ENCODE measurements around the gene RTN4R.
"Not testable (repeated sequence)": the region's sequence is repeated elsewhere in the genome, so short reads cannot be mapped to it uniquely, and the experiment has no call there.

RTN4R gene

DNA sequence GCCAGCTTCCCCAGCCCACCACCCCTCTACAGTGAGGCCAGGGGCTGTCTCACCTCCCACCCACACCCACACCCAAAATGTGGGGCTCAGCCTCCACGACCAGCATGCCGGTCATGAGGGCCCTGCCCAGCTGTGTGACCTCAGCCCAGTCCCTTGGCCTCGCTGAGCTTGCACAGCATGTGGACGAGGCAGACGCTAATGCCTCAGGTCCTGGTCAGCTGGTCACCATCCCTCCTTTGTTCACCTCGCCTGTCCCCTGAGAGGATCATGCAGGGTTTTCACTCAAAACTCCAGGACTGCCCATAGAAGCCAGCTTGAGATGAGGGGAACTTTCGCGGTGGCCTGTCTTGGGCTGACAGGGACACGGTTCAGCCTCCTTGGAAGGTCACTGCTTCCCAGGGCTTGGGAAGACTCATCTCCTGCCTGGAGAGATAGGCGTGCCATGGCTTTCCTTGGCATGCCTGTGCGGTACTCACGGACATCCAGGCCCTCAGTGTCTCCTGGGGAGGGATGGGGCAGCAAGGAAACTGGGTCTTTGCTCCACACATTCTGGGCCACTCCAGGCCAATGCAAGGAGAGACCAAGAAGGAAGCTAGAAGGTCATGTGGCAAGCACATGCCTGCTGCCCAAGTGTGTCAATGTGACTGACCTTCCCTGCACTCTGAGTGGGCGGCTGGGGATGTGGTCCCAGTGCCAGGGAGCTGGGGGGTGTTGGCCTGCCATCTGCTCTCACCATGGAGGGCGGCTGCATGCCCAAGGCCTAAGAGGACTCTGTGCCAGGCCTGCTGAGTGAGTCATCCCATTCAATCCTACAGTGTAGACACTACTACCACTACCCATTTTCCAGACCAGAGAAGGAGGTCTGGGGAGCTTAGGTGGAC lies 3.2 kb upstream of the RTN4R start:
- DNase-seq (ENCODE audit: low read depth in 3 of 3): no peak

DNA sequence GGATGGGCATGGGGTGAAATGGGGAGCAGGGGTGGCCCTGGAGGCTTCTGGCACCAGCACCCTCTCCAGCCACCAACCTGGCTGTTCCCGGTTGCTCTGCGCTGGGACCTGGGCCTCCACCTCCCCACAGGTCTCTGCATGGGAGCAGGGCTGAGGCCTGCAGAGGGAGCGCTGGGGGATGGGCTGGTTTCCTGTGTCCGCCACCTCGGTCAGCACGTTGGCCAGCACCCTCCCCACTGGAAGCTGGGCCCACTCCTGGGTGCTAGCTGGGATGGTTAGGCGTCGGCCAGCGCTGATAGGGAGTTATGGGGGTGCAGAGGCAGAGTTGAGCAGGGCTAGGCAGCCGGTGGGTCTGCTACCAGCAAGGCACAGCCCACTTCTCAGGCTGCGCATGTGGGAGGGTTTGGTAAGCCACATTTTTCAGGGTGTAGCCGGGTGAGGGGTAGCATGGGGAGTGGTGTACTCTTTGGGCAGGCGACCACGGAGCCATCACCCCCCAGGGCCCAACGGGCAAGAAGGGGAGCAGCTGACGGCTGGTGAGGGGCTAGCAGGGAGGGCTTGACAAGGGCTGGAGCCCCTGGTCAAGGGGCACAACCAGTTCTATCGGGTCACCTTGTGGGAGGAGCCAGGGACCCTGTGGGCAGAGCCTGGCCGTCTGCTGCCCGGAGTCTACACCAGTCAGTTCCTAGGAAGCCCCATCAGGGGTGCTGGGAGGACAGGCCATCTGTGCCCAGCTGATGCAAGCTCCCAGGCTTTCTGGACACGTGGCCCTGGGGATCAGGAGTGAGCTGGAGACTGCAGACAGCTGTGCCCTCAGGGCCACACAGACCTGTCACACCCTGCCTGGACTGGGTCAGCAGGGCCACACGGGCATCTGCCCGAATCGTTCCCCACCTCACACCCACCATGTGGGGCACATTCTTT lies 2.3 kb upstream of the RTN4R start:
- not testable (repeated sequence) for DNase-seq (ENCODE audit: low read depth in 3 of 3)

DNA sequence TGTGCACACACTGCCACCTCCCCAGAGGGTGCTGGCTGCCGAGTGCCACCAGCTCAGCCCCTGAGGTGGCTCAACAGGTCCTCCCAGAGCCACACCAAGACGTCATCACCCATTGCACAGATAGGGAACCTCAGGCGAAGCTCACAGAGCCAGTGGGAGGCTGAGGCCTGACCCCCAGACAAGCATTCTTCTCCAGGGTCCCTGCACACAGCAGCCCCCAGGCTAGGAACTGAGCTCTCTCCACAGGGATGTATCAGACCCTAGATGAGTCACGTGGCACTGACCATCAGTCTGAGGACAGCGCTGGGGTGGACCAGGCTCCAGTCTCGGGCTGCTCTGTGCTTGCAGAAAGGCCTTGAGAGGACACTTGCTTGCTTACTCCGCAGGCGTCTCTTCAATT lies 1.6 kb upstream of the RTN4R start:
- not testable (repeated sequence) for DNase-seq (ENCODE audit: low read depth in 3 of 3)

DNA sequence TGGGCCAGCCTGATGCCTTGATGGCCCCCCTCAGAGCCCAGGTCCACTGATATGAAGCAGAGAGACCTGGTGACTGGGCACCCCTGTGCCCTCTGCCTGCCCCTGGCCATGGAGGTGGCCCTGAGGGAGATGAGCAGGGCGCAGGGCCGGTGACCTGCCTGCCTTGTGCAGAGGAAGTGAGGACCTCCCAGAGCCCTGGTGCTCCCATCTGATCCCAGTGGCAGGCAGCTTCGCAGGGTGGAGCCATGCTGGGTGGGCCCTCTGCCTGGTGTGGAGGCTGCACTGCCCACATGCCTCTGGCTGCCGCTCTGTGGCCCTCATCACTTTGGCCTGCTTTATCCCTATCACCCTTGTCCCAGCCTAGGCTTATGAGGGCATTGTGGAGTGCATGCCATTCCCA lies 1.1 kb upstream of the RTN4R start:
- not testable (repeated sequence) for DNase-seq (ENCODE audit: low read depth in 3 of 3)

DNA sequence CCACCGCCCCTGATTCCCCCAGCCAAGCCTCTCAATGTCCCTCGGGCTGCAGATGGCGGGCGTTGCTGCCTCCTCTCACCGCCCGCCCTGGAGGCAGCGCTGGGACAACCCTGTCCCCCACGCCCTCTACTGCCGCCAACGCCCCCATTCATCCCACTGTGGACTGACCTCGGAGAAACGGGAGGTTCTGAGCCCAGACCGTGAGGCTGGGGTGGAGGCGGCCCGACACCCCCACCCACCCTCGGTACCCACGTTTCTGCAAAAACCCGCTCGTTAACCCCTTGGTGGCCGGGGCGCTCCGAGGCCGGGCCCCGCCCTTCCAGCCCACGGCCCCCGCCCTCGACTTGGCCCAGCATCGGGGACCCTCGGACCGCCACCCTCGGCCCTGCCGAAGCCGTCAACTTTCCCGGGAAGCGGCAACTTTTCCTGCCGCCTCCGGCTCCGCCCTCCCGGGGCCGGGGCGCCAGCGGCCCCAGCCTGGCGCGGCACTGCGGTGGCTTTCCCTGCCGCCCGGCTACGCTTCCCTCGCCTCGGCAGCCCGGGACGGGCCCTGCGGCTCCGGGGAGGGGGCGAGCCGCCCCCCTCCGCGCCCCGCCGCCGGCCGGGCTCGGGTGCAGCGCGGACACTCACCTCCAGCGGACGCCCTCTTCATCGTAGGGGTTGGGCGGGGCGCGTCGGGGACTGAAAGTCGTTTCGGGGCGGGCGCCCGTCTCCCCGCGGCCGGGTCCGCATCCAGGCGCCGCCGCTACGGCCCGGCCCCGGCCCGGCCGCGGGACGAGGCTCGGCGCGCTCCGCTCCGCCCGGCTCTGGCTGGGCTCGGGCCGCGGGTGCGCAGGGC lies 458 bp downstream of the RTN4R start:
- DNase-seq (ENCODE audit: low read depth in 3 of 3): no peak

DNA sequence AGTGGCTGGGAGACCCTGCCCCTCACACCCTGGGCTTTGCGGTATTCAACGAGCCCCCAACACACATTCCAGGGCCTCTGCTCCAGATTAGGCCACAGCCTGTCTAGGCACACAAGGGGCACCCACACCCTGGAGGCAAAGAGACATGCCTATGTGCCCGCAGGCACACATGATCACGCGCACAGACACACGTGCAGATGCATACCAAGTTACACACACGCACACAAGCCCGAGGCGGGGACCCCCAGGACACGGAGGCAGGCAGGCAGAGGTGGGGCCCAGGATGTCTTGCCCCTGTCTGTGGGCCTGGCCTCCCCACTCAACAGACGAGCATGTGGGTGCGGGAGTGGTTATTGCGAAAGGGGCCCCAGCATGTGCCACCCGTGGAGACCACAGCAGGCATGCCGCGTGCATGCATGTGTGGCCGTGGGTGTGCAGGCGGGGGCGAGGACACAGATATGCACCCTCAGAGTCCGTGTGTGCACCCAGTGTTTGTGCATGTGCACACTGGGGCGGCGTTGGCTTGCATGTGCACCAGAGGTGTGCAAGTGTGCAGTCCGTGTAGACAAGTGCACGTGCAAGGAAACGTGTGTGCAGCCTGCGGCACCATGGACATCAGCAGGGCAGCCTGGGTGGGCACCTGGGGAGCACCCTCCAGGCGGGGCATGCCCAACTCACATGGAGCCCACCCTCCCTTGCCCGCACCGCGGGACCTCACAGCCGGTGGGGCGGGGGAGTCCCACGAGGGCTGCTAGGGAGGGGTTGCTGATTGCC lies 1.3 kb downstream of the RTN4R start:
- DNase-seq (ENCODE audit: low read depth in 3 of 3): not testable (repeated sequence)

DNA sequence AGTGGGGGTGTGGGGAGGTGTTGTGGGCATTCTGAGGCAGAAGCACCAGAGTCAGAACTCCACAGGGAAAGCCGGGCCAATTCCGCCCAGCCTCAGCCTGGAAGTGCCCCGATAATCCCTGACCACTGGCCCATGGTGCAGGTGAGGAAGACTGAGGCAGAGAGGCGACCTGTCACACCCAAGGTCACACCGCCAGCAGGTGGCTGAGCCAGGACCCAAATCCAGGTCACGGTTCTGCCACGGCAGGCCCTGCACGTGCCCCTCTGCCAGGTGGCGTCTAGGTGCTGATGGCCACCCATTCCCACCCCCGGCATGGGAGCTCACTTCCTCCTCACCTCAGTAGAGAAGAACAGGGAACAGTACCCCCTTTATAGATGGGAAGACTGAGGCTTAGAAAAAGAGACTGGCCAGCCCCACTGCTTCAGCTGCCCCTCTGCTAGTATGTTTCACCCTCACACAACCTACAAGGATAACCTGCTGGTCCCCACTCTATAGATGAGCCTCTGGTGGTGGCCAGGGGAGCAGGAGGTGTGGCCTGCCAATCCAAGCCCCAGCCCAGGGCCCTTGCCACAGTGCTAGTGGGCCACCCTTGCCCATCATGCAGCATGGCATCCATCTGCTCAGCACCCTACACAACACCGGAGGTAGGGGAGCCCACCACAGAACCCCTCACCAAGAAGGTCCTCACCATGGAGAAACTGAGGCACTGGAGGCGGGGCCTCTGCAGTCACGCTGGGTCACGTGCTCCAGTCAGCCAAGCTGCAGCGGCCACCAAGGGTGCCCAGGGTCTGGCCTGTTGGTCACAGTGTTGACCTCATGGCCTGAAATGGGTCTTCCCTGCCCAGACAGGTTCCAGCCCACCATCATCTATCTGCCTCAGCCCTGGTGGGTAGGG lies 2.1 kb downstream of the RTN4R start:
- not testable (repeated sequence) for DNase-seq (ENCODE audit: low read depth in 3 of 3)

DNA sequence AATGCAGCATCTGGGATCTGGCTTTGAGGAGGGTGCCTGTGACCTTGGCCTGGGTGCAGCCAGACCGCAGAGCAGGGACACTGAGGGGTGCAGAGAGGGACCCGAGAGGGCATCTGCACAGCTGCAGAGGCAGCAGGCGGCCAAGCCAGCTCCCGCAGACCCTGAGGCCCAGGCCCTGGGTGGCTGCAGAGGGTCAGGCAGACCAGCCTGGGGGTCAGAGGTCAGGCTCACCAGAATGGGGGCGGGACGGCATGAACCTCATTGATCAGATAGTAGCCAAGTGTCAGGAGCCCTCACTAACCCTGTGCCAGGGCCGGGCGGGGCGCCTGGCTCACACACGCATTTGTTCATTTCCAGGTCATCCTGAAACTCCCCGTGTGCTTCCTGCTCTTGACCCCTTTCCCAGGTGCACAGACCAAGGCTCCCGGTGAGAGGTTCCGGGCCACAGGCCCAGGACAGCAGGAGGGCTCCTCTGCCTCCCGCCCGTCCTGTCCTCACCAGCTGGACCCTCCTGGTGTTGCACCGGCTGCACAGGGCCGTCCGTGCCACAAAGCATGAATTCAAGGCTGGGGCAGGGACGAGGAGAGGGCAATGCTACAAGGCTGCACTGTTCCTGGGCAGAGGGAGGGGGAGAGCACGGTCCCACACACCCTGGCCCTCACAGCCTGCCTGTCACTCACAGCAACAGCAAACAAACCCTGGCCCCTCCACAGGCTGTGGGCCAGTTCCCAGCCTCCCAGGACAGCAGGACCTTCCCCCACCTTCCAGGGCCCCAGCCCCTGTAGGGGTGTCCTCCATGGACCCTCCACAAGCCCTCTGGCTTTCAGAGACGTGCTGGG lies 3.3 kb downstream of the RTN4R start:
- DNase-seq (ENCODE audit: low read depth in 3 of 3): no peak

DNA sequence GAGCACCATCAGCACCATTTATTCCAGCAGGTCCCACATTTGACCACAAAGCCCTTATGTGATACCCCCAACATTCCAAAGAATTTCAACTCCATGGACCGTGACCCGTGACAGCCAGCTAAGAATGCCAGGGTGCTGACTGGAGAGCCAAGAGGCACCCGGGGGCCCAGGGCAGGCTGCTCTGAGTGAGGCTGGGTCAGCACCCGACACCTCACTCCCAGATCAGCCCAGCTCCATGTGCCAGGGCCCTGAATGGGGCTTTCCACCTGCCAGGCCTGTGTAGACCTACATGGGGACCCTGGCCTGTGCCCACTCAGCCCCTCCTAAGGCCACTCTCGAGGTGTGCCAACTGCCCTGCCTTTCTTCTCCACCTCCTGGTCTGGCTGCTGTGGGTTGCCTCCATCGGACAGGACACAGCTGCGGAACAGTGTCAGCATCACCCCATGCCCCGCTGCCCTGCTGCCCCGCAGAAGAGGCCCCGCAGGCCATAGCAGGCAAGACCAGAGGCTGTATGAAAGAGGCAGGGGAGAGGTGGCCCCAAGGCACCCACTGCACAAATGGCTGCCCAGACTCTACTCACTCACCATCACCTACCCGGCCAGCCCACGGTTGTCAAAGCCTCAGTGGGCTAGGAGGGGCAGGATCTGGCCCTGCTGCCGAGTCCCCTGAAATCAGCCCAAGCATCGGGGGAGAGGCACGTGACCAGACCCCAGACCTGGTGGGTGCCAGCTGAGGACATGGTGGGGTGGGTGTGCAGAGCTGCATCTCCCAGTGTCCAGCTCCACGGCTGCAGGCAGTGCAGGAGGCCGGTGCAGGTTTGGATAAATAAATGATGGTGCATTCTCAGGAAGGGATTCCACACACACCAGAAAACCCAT lies 4.5 kb downstream of the RTN4R start:
- DNase-seq (ENCODE audit: low read depth in 3 of 3): not testable (repeated sequence)

DNA sequence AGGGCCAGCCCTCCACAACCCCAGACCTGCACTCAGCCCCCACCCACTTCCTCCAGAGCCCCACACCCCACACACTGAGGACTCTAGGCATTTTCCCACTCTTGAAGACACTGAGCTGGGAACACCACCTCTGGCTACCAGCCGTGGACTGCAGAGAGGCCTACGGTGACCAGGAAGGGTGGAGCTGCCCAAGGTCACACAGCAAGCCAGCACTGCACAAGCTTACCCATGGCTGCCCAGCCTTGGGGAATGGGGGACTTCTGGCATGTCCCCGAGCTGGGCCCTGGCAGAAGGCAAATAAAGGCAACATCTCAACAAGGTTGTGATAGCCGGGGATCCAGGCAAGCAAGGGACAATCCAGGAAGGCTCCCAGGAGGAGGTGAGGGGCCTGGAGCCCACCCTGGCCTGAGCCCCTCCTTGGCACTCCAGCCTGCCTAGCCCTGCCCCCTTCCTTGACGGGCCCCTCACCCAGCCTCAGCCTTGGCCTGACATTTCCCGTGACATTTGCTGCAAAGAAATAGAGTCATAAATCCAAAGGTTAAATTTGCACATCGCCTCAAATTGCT lies 5.5 kb downstream of the RTN4R start:
- DNase-seq (ENCODE audit: low read depth in 3 of 3): no peak

DNA sequence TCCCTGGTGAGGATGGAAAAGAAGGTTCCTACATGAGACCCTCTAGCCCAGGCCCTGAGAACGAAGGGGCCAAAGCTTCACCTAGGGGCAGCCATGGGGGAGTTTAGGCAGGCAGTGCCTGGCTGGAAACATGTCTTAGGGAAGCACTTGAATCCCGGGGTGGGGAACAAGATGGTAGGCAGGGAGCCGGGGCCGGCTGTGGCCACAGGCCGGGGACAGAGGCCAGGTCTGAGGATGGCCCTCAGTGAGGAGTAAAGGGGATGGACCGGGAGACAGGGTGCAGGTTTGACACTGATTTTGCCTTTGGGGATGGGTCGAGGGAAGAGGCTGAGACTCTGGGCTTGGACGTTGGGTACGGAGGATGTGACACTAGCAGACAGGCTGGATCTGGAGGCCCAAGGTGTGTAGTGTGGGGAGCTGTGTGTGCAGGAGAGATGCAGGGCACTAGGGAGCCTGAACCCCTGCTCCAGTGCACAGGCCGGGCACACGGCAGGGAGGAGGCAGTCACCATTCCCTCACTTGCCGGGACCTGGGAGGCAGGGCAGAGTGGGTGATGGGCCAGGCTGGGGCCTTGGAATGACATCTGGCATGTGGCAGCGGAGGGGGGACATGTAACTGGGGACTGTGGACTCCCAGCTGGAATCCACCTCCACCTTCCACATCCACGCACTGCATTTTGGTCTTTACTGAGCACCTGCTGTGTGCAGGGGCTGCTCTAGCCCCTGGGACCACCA lies 6.1 kb downstream of the RTN4R start:
- DNase-seq (ENCODE audit: low read depth in 3 of 3): no peak

DNA sequence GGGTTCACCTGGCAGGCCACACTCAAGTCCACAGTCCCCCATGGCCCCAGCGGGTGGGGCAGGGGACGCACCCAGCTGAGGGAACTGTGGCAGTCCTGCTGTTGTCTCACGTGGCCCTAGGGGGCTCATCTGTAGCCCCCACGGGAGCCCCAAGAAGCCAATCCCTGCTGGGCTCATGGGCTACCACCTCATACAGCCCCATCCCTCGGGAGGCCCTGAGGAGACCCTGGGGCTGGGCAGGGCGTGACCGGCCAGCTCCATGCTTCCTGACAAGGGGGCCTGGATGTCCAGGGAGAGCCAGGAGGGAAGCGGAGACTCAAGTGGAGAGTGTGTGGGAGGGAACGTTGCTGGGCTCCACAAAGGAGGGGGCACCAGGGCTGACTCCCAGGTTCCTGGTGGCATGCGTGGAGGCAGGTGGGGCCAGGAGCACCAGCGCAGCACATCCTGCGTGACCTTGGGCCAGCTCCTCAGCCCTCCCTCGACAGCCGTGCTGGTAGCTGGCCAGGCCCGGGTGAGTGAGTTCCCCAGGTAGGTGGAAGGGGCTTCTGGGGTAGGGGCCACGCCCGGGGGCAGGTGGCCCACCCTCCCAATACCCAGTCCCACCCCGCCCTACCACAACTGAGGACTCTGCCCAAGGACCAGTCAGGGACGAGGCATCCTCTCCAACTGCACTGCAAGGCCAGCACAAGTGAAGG lies 7.9 kb downstream of the RTN4R start:
- DNase-seq (ENCODE audit: low read depth in 3 of 3): no peak

DNA sequence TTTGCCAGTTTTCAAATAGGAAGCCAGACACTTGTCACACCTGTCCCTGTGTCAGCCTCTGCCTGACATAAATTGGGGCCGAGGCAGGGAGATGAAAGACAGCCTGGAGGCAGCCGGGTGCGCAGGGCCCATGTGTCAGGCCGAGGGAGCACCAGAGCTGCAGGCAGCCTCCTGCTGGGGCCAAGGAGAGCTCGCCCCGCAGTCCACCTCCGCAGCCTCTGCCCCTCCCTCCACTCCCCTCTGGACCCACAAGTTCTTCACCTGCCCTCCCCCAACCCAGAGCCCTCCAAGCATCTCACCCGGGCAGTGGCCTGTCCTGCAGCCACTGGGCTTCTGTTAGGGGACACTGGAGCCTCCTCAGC lies 8.8 kb downstream of the RTN4R start:
- DNase-seq (ENCODE audit: low read depth in 3 of 3): no peak

DNA sequence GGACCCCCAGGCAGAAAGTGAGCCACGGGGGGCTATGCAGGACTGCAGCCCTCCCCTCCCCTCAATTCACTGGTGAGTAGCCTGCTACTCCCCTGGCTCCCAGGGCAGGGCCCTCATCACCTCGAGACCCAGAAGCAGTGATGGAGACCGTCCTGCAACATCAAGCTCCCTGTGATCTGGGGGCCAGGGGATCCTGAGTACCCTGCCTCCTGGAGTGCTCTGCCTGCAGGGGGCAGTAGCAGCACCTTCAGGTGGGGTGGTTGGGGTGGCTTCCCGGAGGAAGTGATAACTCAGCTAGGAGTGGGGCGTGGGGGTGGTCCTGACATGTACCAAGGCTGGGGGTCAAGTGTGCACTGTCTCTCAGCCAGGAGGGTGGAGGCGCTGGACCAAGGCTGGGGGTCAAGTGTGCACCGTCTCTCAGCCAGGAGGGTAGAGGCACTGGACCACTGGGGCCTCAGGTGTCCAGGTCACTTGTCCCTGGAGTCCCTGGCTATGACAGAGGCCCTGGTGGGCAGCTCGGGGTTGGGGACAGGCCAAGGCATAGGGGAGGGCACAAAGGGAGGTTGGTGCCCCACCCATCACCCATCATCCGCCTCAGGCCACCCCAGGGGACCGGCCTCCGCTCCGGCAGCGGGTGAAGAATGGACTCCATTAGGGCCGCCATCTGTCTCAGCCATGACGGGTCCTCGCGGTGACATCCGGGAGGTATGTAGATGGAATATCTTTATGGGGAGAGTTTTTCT lies 9.4 kb downstream of the RTN4R start:
- DNase-seq (ENCODE audit: low read depth in 3 of 3): no peak

DNA sequence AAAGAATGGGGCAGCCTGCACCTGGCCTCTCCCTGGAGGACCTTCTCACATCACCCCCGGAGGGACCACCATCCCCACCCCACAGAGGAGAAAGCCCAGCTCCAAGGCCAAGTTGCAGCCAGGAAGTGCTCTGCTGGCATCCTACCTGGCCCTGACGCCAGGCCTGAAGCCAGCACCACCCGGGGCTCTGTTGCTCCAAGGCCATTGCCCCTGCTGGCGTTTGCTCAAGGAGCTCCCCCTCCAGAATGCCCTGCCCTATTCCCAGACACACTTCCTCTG lies 10.2 kb downstream of the RTN4R start:
- DNase-seq (ENCODE audit: low read depth in 3 of 3): no peak
